PC-3 (cell line): Measurements from ENCODE around the gene ATXN7L1. TPM values are rescaled to one million over a fixed set of nuclear protein-coding genes. Genes with fewer than 3 reads are reported as not detected.

Experiments used
- ATAC-seq: fragments of 200-7000 bp; cut with Tn5 transposase; 2 replicates; pipeline ENCODE4 v1.9.1; 2020; ENCODE audit warnings: mild to moderate bottlenecking, moderate library complexity
- BruUV-seq: library from RNA; stranded (reverse); fragments of 400-500 nt; replicated peaks from 2 replicates; lab custom pipeline; 2021; lab: Mats Ljungman, UMichigan
- CTCF ChIA-PET: fragments of 300-600 bp; sonication (Branson Sonifier 250); formaldehyde crosslinking; loops from one replicate; lab custom pipeline; 2022; ENCODE audit warnings: antibody characterized with exemption; lab: Charles Lee
- POLR2A ChIA-PET: fragments of 300-600 bp; sonication (Branson Sonifier 250); formaldehyde crosslinking; loops from one replicate; lab custom pipeline; 2022; ENCODE audit warnings: antibody characterized with exemption; ENCODE audit not compliant: unreplicated experiment; lab: Charles Lee
- DNase-seq: peaks from one replicate; pipeline ENCODE4 v3.0.0-alpha.2; 2015
- H2AFZ ChIP-seq: fragments of 300-600 bp; sonication (generic); 2 replicates; pipeline ENCODE4 v1.6.0; 2016; ENCODE audit warnings: antibody characterized with exemption, low read length
- H3F3A ChIP-seq: fragments of 300-600 bp; sonication (generic); one replicate; pipeline ENCODE4 v1.6.0; 2017; ENCODE audit warnings: antibody characterized with exemption, low read length, control low read depth, mild to moderate bottlenecking; ENCODE audit not compliant: unreplicated experiment
- H3K27ac ChIP-seq: fragments of 300-600 bp; sonication (generic); 2 replicates; pipeline ENCODE4 v1.5.1; 2016; ENCODE audit warnings: mild to moderate bottlenecking, low read length
- H3K27me3 ChIP-seq: fragments of 300-600 bp; sonication (generic); 2 replicates; pipeline ENCODE4 v1.6.1; 2016; ENCODE audit warnings: low read length, mixed read lengths
- H3K36me3 ChIP-seq: fragments of 300-600 bp; sonication (generic); 2 replicates; pipeline ENCODE4 v1.6.1; 2016; ENCODE audit warnings: low read depth, mixed run types, low read length, mixed read lengths
- H3K4me1 ChIP-seq: fragments of 300-600 bp; sonication (generic); 2 replicates; pipeline ENCODE4 v1.5.1; 2016; ENCODE audit warnings: low read length; ENCODE audit not compliant: insufficient read depth
- H3K4me2 ChIP-seq: fragments of 300-600 bp; sonication (generic); 2 replicates; pipeline ENCODE4 v1.6.0; 2016; ENCODE audit warnings: low read length
- H3K4me3 ChIP-seq: fragments of 300-600 bp; sonication (generic); 2 replicates; pipeline ENCODE4 v1.5.1; 2016; ENCODE audit warnings: mild to moderate bottlenecking, low read length, mixed read lengths
- H3K79me2 ChIP-seq: fragments of 300-600 bp; sonication (generic); 2 replicates; pipeline ENCODE4 v1.6.1; 2017; ENCODE audit warnings: low read length, mixed read lengths
- H3K9ac ChIP-seq: fragments of 300-600 bp; sonication (generic); 2 replicates; pipeline ENCODE4 v1.6.0; 2016; ENCODE audit warnings: mild to moderate bottlenecking, low read length
- H3K9me2 ChIP-seq: fragments of 300-600 bp; sonication (generic); replicated peaks from 2 replicates; pipeline ENCODE4 v1.6.1; 2016; ENCODE audit warnings: mixed run types, low read length, mixed read lengths
- H3K9me3 ChIP-seq: fragments of 300-600 bp; sonication (generic); 2 replicates; pipeline ENCODE4 v1.6.1; 2016; ENCODE audit warnings: low read length, mixed read lengths
- H4K20me1 ChIP-seq: fragments of 300-600 bp; sonication (generic); 2 replicates; pipeline ENCODE4 v1.6.1; 2016; ENCODE audit warnings: low read length, mixed read lengths
- EZH2 ChIP-seq: fragments of 300-600 bp; sonication (generic); IDR thresholded peaks from one replicate; pipeline ENCODE4 v1.6.1; 2017; ENCODE audit warnings: antibody characterized with exemption, mild to moderate bottlenecking, low read length; ENCODE audit not compliant: unreplicated experiment
- EZH2phosphoT487 ChIP-seq: fragments of 300-600 bp; sonication (generic); IDR thresholded peaks from 2 replicates; pipeline ENCODE4 v1.6.1; 2018; ENCODE audit warnings: mild to moderate bottlenecking, antibody characterized with exemption, low read length, borderline replicate concordance
- intact Hi-C: fragments of 100-400 bp; cut with micrococcal nuclease; formaldehyde crosslinking; loops from 2 replicates; pipeline ENCODE4 v1.9.0; 2023
- total RNA-seq: library from RNA; depleted of rRNA; stranded (reverse); fragments of >200 nt; gene quantifications from 2 replicates; pipeline ENCODE4 v1.2.3, GENCODE V29; 2014
- TF ChIP-seq, protein P1 (sequence below): fragments of 300-600 bp; sonication (generic); conservative IDR thresholded peaks from 2 replicates; pipeline ENCODE4 v1.5.1; 2017; ENCODE audit warnings: antibody characterized with exemption, low read depth, mild to moderate bottlenecking, low read length

ATXN7L1 gene
- total RNA-seq, 1 experiment from 2014 or later = 16.0 TPM

DNA sequence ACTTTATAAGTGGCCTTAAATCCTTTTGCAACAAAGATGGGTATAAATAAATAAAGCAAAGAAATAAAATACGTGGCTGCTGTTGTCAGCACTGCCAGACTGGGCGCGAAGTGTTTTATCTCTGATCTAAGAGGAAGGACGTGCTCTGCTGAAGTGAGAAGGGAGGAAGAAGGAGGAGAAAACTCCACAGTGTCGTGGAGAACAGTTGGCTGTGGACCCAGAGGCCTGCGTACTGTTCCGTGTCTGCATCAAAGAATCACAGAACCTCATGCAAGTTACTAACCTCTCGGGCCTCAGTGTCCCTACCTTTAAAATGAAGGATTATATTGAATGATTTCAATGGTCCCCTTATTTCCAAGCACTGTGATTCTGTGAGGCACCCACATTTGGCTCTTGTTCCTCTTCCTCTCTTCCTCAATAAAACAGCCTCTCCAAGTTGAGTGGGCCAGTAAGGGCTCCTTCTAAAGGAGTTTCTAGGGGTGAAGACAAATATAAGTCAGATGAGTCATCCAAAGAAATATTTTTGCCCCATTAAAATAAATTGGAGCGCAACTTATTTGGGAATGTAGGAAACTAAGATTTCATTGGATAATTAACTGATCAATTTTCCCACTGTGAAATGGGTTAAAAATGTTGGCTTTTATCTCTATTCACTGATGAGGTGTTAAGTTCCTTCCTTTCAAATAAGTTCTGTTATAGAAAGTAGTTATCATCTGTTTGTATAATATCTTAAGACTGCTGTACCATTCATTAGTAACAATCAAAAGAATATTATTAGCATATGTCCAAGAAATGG is 168.2 kb downstream of the ATXN7L1 start:
- ATAC-seq (peak; percentile 54; the same call in 1 of the 2 replicates), DNase-seq (no peak)
- H4K20me1 ChIP-seq = no peaks in the 10 kb centered on the region
- H3K9ac ChIP-seq = no peak overlapping the region
- H3K79me2 ChIP-seq = no peaks in the 10 kb centered on the region
- H2AFZ ChIP-seq = no peak overlapping the region
- no peaks in the 10 kb centered on the region for H3K27me3 ChIP-seq
- peaks cover 4% of the 10 kb centered on the region; the same call in 1 of the 2 replicates for H3K4me1 ChIP-seq
- peaks cover 18% of the 10 kb centered on the region; the same call in 1 of the 2 replicates for H3K36me3 ChIP-seq
- TF ChIP-seq, protein P1, sequence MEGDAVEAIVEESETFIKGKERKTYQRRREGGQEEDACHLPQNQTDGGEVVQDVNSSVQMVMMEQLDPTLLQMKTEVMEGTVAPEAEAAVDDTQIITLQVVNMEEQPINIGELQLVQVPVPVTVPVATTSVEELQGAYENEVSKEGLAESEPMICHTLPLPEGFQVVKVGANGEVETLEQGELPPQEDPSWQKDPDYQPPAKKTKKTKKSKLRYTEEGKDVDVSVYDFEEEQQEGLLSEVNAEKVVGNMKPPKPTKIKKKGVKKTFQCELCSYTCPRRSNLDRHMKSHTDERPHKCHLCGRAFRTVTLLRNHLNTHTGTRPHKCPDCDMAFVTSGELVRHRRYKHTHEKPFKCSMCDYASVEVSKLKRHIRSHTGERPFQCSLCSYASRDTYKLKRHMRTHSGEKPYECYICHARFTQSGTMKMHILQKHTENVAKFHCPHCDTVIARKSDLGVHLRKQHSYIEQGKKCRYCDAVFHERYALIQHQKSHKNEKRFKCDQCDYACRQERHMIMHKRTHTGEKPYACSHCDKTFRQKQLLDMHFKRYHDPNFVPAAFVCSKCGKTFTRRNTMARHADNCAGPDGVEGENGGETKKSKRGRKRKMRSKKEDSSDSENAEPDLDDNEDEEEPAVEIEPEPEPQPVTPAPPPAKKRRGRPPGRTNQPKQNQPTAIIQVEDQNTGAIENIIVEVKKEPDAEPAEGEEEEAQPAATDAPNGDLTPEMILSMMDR = no peak
- TF ChIP-seq EZH2 (no peak), EZH2phosphoT487 (no peak)
- H3K4me2 ChIP-seq = no peak overlapping the region
- no TSS peak for BruUV-seq
- POLR2A ChIA-PET = no interaction called here
- no peak overlapping the region for H3K4me3 ChIP-seq
- CTCF ChIA-PET = no interaction called here
- H3K9me2 ChIP-seq = no peaks in the 10 kb centered on the region
- intact Hi-C loops = no loop called here
- no peaks in the 10 kb centered on the region for H3F3A ChIP-seq
- H3K27ac ChIP-seq = no peak overlapping the region
- peaks cover 20% of the 10 kb centered on the region for H3K9me3 ChIP-seq

DNA sequence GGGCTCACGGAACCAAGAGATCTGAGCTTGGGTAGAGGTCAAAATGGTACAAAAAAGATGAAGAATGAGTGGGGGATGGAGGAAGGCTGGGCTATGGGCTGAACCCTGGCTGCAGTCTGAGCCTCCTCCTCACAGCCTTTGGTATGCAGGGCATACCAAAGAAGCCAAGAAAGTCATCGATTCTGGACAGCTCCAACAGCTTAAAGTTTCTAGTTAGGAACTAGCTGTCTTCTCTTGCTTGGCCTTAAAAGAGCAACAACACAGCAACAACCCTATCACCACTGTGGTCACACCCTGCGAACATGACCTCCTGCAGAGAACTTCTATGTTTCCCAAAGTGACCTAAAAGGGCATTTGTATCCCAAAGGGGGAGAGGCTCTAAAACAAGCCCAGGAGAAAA is 169.0 kb downstream of the ATXN7L1 start:
- no peak overlapping the region for H3K9ac ChIP-seq
- TF ChIP-seq, protein P1 = no peak
- no peak for TF ChIP-seq EZH2
- H3K4me1 ChIP-seq = peaks cover 4% of the 10 kb centered on the region; the same call in 1 of the 2 replicates
- H3K79me2 ChIP-seq = no peaks in the 10 kb centered on the region
- no peaks in the 10 kb centered on the region for H4K20me1 ChIP-seq
- peaks cover 14% of the 10 kb centered on the region for H3K9me3 ChIP-seq
- no peak overlapping the region for H2AFZ ChIP-seq
- ATAC-seq = no peak
- no peak overlapping the region for H3K4me2 ChIP-seq
- no peaks in the 10 kb centered on the region for H3K9me2 ChIP-seq
- ChIA-PET CTCF (no interaction called here), POLR2A (no interaction called here)
- no peaks in the 10 kb centered on the region for H3F3A ChIP-seq
- no TSS peak for BruUV-seq
- H3K27me3 ChIP-seq = no peaks in the 10 kb centered on the region
- no peak overlapping the region for H3K4me3 ChIP-seq
- DNase-seq = no peak
- intact Hi-C loops = no loop called here
- no peak overlapping the region for H3K27ac ChIP-seq
- H3K36me3 ChIP-seq = peaks cover 12% of the 10 kb centered on the region; the same call in 1 of the 2 replicates

DNA sequence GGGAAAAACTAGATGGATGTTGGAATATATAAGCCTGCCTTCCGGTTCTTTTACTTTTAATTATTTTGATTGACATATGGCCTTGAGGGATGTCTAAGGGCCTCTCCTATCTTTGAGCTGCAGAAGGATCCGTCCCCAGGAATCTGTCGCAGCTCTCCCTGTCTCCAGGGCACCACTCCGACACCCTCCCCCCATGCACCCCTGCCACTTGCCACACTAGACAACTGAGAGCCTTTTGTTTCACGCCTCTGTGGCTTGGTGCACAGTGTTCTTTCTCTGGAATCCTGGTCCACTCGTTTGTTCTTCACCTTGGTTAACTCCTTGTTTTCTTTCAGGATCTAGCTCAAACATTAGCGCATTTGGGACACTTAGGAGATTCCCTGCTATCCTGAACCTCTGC is 171.0 kb downstream of the ATXN7L1 start:
- Histone ChIP-seq H3K9me2 (no peaks in the 10 kb centered on the region), H3F3A (no peaks in the 10 kb centered on the region), H3K79me2 (no peaks in the 10 kb centered on the region), H3K9ac (no peak overlapping the region), H3K27ac (no peak overlapping the region), H2AFZ (no peak overlapping the region), H4K20me1 (no peaks in the 10 kb centered on the region), H3K27me3 (no peaks in the 10 kb centered on the region), H3K4me1 (peaks cover 4% of the 10 kb centered on the region; the same call in 1 of the 2 replicates), H3K4me2 (no peak overlapping the region), H3K36me3 (no peaks in the 10 kb centered on the region), H3K9me3 (no peaks in the 10 kb centered on the region), H3K4me3 (no peak overlapping the region)
- ChIA-PET CTCF (no interaction called here), POLR2A (no interaction called here)
- ATAC-seq (no peak), DNase-seq (no peak)
- no TSS peak for BruUV-seq
- TF ChIP-seq EZH2 (no peak), EZH2phosphoT487 (no peak)
- TF ChIP-seq, protein P1 = no peak
- intact Hi-C loops = no loop called here
